ENCODE results near the gene TUBG1.
"Not testable (repeated sequence)": the region's sequence is repeated elsewhere in the genome, so short reads cannot be mapped to it uniquely, and the experiment has no call there.

The TUBG1 gene

GRCh38 chr17:42596386-42596785 lies 13.1 kb upstream of the TUBG1 start:
- Mint-ChIP-seq H3K4me3 (no peak overlapping the region), H3K27me3 (no peaks in the 10 kb centered on the region), H3K4me1 (peaks cover 8 to 18% of the 10 kb centered on the region in 2 donors), H3K9me3 (no peaks in the 10 kb centered on the region), H3K27ac (no peak overlapping the region), H3K36me3 (peaks cover 9 to 15% of the 10 kb centered on the region in 2 donors)
- ATAC-seq (replicated peaks) (no peak), DNase-seq (no peak)

- peaks cover 17 to 29% of the 10 kb centered on the region in 2 donors for H3K4me1 Mint-ChIP-seq
- ATAC-seq (replicated peaks): no peak
- peaks cover 11 to 19% of the 10 kb centered on the region in 2 donors for H3K36me3 Mint-ChIP-seq
- no peaks in the 10 kb centered on the region for H3K27me3 Mint-ChIP-seq
- no peak overlapping the region for H3K4me3 Mint-ChIP-seq
- no peak overlapping the region for H3K27ac Mint-ChIP-seq
- H3K9me3 Mint-ChIP-seq: no peaks in the 10 kb centered on the region
- no peak for DNase-seq
These were observed 10.6 kb upstream of the TUBG1 start for GRCh38 chr17:42598905-42599304.

DNA sequence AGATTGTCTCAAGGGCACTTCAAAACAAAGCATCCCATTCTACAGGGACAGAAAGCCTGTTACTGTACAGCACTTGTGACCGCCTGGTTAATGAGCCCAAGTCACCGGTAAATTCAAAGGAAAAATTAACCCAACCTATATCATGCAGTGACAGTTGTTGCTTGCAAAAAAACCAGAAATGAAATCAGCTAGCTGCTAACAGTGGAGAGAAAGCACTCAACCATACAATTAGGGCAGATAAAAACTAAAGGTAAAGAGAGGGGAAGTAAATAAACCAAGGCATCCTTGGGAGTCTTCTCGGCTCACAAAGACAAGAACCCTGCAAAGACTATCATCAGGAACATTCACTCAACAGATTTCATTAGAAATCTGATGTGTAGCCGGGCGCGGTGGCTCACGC lies 6.2 kb upstream of the TUBG1 start:
- H3K36me3 Mint-ChIP-seq: peaks cover 13 to 26% of the 10 kb centered on the region in 2 donors
- peak overlapping the region; percentile 21 to 34 for H3K4me3 Mint-ChIP-seq
- no peaks in the 10 kb centered on the region for H3K9me3 Mint-ChIP-seq
- no peak for DNase-seq
- peak overlapping the region; percentile 63 for H3K27ac Mint-ChIP-seq
- H3K4me1 Mint-ChIP-seq: peaks cover 34 to 70% of the 10 kb centered on the region in 2 donors
- peak; percentile 91 to 92 for ATAC-seq (replicated peaks)
- no peaks in the 10 kb centered on the region for H3K27me3 Mint-ChIP-seq

- H3K4me1 Mint-ChIP-seq: peaks cover 28 to 63% of the 10 kb centered on the region in 2 donors
- H3K27me3 Mint-ChIP-seq: no peaks in the 10 kb centered on the region
- no peaks in the 10 kb centered on the region for H3K9me3 Mint-ChIP-seq
- ATAC-seq (replicated peaks) (no peak), DNase-seq (no peak)
- peak overlapping the region; percentile 96 for H3K27ac Mint-ChIP-seq
- H3K4me3 Mint-ChIP-seq: peak overlapping the region; percentile 98 to 99
- H3K36me3 Mint-ChIP-seq: peaks cover 23 to 33% of the 10 kb centered on the region in 2 donors
These were observed 1.7 kb upstream of the TUBG1 start for GRCh38 chr17:42607769-42608168.

DNA sequence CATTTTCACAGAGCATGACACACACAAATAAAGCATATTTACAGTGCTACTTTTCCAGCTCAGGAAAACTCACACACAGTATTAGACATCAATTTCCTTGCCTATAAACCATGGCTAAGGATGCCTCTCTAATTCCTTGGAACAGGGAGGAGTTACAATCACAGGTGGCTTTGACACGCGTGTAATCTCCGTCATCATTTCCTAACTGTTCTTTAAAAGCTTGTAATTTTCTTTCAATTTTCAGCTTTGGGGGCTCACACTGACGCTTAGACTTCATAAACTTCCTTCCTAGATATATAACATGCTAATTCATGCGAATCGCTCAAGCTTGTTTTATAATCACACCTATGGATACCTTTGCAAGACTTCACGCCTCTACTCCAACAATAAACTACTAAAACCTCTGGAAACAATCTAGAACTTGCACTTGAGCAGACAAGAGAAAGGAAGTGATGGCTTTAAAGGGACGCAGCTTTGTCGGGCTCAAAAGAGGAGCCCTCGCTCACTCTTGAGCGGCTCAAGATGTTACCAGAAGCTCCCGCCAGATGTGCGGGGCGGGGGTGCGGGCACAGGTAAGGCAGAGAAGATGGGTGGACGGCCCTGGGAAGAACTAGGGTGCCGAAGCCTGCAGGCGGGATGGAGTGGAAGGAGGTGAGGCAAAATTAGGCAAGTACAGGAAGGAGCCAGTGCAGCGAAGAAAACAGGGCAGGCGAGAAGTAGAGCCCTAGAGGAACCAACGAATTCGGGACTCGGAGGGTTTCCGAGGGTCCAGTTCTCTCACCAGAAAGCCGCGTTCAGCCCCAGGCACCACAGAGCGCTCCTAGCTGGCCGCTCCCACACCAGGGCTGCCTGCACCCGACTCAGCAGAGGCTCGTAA lies 940 bp upstream of the TUBG1 start:
- peaks cover 22 to 31% of the 10 kb centered on the region in 2 donors for H3K36me3 Mint-ChIP-seq
- no peaks in the 10 kb centered on the region for H3K27me3 Mint-ChIP-seq
- ATAC-seq (replicated peaks): peak; percentile 68 to 71
- DNase-seq: no peak
- peak overlapping the region; percentile 96 for H3K27ac Mint-ChIP-seq
- peaks cover 22 to 55% of the 10 kb centered on the region in 2 donors for H3K4me1 Mint-ChIP-seq
- H3K9me3 Mint-ChIP-seq: no peaks in the 10 kb centered on the region
- H3K4me3 Mint-ChIP-seq: peak overlapping the region; percentile 98 to 99

- Mint-ChIP-seq H3K4me3 (peak overlapping the region; percentile 98 to 99), H3K4me1 (peaks cover 13 to 41% of the 10 kb centered on the region in 2 donors), H3K27ac (peak overlapping the region; percentile 96), H3K36me3 (peaks cover 33 to 41% of the 10 kb centered on the region in 2 donors)
- DNase-seq (peak; percentile 6), ATAC-seq (replicated peaks) (peak; percentile 1 to 5)
- H3K9me3 Mint-ChIP-seq, H3K27me3 Mint-ChIP-seq: not testable (repeated sequence)
These were observed 625 bp downstream of the TUBG1 start for GRCh38 chr17:42609814-42610801.

GRCh38 chr17:42612013-42612412 lies 2.5 kb downstream of the TUBG1 start:
- H3K4me3 Mint-ChIP-seq: no peak overlapping the region
- no peaks in the 10 kb centered on the region for H3K27me3 Mint-ChIP-seq
- H3K4me1 Mint-ChIP-seq: peaks cover 3 to 22% of the 10 kb centered on the region in 2 donors
- H3K27ac Mint-ChIP-seq: no peak overlapping the region
- no peak for DNase-seq
- ATAC-seq (replicated peaks): no peak
- no peaks in the 10 kb centered on the region for H3K9me3 Mint-ChIP-seq
- peaks cover 38 to 42% of the 10 kb centered on the region in 2 donors for H3K36me3 Mint-ChIP-seq

DNA sequence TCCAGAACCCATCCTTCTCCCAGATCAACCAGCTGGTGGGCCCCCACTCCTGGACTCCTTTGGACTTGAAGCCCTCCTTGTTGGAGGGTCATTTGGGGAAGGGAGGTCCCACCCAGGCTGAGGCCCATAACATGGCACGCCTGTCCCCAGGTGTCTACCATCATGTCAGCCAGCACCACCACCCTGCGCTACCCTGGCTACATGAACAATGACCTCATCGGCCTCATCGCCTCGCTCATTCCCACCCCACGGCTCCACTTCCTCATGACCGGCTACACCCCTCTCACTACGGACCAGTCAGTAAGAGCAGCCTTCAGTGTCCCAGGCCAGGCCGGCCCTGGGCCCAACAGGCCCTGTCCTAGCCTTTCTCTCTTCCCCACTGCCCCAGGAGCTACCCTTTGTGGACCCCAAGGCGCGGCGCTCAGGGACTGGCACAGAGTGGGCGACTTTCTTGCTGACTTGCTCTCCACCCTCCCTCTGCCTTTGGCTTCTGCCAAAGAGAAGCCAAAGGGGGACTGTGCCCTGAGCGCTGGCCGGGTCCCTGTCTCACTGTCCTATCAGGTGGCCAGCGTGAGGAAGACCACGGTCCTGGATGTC lies 4.3 kb downstream of the TUBG1 start:
- no peak overlapping the region for H3K27ac Mint-ChIP-seq
- peaks cover 36 to 42% of the 10 kb centered on the region in 2 donors for H3K36me3 Mint-ChIP-seq
- H3K9me3 Mint-ChIP-seq: no peaks in the 10 kb centered on the region
- DNase-seq: no peak
- ATAC-seq (replicated peaks): no peak
- peaks cover 10 to 17% of the 10 kb centered on the region in 2 donors for H3K4me1 Mint-ChIP-seq
- no peaks in the 10 kb centered on the region for H3K27me3 Mint-ChIP-seq
- no peak overlapping the region for H3K4me3 Mint-ChIP-seq

DNA sequence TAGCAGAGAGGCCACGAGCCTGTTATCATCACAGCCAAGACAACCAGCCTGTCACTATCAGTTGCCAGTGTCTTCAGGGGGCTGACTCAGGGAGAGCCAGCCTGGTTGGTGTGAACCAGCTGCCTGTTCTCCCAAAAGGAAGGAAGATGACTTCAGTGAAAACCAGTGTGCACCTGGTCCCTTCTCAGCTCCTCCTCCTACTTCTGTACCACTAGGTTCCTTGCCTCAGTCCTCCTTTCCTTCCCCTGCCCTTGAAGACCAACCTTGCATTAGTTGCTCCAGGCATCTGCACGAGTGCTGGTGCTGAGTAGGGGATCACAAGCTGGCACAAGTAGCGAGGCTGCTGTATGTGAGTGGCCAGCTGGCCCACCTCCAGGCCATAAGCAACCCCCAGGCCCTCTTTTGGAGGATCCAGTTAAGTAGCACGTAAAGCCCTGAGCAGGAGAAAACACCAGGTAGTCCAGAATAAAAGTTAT lies 8.5 kb downstream of the TUBG1 start:
- ATAC-seq (replicated peaks): peak; percentile 24 to 29
- peak overlapping the region; percentile 55 to 73 for H3K4me3 Mint-ChIP-seq

GRCh38 chr17:42618442-42619150 lies 9.1 kb downstream of the TUBG1 start:
- Mint-ChIP-seq H3K4me1 (peaks cover 14 to 17% of the 10 kb centered on the region in 2 donors), H3K9me3 (no peaks in the 10 kb centered on the region), H3K27ac (peak overlapping the region; percentile 63), H3K36me3 (peaks cover 23 to 24% of the 10 kb centered on the region in 2 donors), H3K4me3 (peak overlapping the region; percentile 55 to 73), H3K27me3 (no peaks in the 10 kb centered on the region)
- ATAC-seq (replicated peaks) (peak; percentile 76 to 81), DNase-seq (peak; percentile 38)

More for the DNA sequence above, 8.5 kb downstream of the TUBG1 start:
- peaks cover 14 to 17% of the 10 kb centered on the region in 2 donors for H3K4me1 Mint-ChIP-seq
- no peak for DNase-seq
- no peaks in the 10 kb centered on the region for H3K9me3 Mint-ChIP-seq
- H3K27ac Mint-ChIP-seq: no peak overlapping the region
- no peaks in the 10 kb centered on the region for H3K27me3 Mint-ChIP-seq
- peaks cover 25 to 26% of the 10 kb centered on the region in 2 donors for H3K36me3 Mint-ChIP-seq

GRCh38 chr17:42621987-42622386 lies 12.5 kb downstream of the TUBG1 start:
- not testable (repeated sequence) for H3K4me3 Mint-ChIP-seq; H3K27ac Mint-ChIP-seq; H3K27me3 Mint-ChIP-seq; DNase-seq; H3K36me3 Mint-ChIP-seq; H3K9me3 Mint-ChIP-seq; ATAC-seq (replicated peaks)
- H3K4me1 Mint-ChIP-seq: peaks cover 14 to 17% of the 10 kb centered on the region in 2 donors

- peaks cover 10 to 11% of the 10 kb centered on the region in 2 donors for H3K4me1 Mint-ChIP-seq
- no peaks in the 10 kb centered on the region for H3K36me3 Mint-ChIP-seq
- no peaks in the 10 kb centered on the region for H3K9me3 Mint-ChIP-seq
- no peak overlapping the region for H3K27ac Mint-ChIP-seq
- peaks cover 0 to 8% of the 10 kb centered on the region in 2 donors for H3K27me3 Mint-ChIP-seq
- DNase-seq (no peak), ATAC-seq (replicated peaks) (no peak)
- H3K4me3 Mint-ChIP-seq: no peak overlapping the region
These were observed 13.8 kb downstream of the TUBG1 start for GRCh38 chr17:42623271-42623670.

Data from stimulated activated naive B cell treated with anti-CD40 and anti-IgM and Interleukin-4, amounts not matched to agents 10 μg/mL and 1 μg/mL and 100 μg/mL, for 72 hours (primary cell).